H1 (cell line): Measurements from ENCODE around the gene STAM. TPM values are rescaled to one million over a fixed set of nuclear protein-coding genes. Genes with fewer than 3 reads are reported as not detected.

ENCODE experiments used
- BRCA1 ChIP-seq: IDR thresholded peaks from 2 replicates; pipeline ENCODE4 v1.6.1; 2012; ENCODE audit warnings: low read depth, low read length, improper control_type of control experiment
- EGR1 ChIP-seq: IDR thresholded peaks from 2 replicates; pipeline ENCODE4 v1.6.1; 2011; ENCODE audit warnings: low read depth, low read length, borderline replicate concordance
- RNF2 ChIP-seq: fragments of 200-900, 300-1000 bp; sonication (generic); IDR thresholded peaks from 2 replicates; pipeline ENCODE4 v1.7.1; 2016; ENCODE audit warnings: borderline replicate concordance, low read depth, mild to moderate bottlenecking, antibody characterized with exemption, low read length; ENCODE audit not compliant: poor library complexity, severe bottlenecking; ENCODE audit errors: missing control alignments
- YY1 ChIP-seq: IDR thresholded peaks from 2 replicates; pipeline ENCODE4 v1.6.1; 2011; ENCODE audit warnings: low read depth, mild to moderate bottlenecking, low read length
- polyA plus RNA-seq, 7 experiments: library from polyadenylated mRNA; depleted of rRNA in 3 of 7; stranded (reverse) in 5 of 7; unstranded in 2 of 7; fragments of >200 nt in 5 of 7; fragments of 200-250 nt in 2 of 7; gene quantifications; 1 replicate in 5 of 7; 2 replicates in 1 of 7; 4 replicates in 1 of 7; pipeline versions ENCODE4 v1.2.1 to v1.2.3, GENCODE V29; 2011 to 2013; ENCODE audit warnings: missing spikeins in 2 of 7, mixed read lengths in 2 of 7
- total RNA-seq: library from RNA; stranded (reverse); fragmentation: NEBNext Ultra II Directional; extraction: Animal tissue kit (Norgen Biotek cat#: 25700); gene quantifications from 2 replicates; pipeline ENCODE4 v1.2.1, GENCODE V29; 2021
- TF ChIP-seq, protein P1 (sequence below): IDR thresholded peaks from 2 replicates; pipeline ENCODE4 v1.6.1; 2012; ENCODE audit warnings: low read length, inconsistent platforms
- TF ChIP-seq, protein P2 (sequence below): IDR thresholded peaks from 2 replicates; pipeline ENCODE4 v1.6.1; 2011; ENCODE audit warnings: low read length, improper control_type of control experiment

STAM gene
- total and polyA plus RNA-seq, 2 of the 8 experiments (the other 6 are each of a cell fraction or from before 2014, with no cell fraction given): 22.0 to 27.8 TPM

DNA sequence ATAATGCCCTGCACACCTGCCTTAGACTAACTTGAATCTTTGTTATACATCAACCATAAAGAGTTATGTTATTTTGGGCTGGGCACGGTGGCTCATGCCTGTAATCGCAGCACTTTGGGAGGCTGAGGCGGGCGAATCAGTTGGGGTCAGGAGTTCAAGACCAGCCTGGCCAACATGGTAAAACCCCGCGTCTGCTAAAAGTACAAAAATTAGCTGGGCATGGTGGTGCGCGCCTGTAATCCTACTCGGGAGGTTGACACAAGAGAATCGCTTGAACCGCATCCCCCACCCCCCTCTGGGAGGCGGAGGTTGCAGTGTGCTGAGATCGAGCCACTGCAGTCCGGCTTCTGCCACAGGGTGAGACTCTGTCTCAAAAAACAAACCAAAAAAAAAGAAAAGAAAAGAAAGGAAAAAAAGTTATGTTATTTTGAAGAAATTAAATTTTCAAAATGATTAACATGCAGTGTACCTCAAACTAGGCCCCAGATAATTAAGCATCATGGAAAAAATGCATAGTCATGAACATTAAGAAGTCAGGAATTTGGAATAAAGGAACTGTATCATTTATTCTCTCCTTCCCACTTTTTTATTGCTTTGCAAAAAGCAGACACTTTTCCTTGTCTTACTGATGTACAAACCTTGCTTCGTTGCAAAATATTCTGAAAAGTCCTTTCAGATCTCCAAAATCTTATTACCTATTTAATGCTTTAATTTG, 43.3 kb downstream of the STAM start (continued):
- TF ChIP-seq RNF2 (no peak), BRCA1 (no peak), YY1 (no peak), EGR1 (no peak)
- TF ChIP-seq, protein P1, sequence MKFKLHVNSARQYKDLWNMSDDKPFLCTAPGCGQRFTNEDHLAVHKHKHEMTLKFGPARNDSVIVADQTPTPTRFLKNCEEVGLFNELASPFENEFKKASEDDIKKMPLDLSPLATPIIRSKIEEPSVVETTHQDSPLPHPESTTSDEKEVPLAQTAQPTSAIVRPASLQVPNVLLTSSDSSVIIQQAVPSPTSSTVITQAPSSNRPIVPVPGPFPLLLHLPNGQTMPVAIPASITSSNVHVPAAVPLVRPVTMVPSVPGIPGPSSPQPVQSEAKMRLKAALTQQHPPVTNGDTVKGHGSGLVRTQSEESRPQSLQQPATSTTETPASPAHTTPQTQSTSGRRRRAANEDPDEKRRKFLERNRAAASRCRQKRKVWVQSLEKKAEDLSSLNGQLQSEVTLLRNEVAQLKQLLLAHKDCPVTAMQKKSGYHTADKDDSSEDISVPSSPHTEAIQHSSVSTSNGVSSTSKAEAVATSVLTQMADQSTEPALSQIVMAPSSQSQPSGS: no peak
- TF ChIP-seq, protein P2, sequence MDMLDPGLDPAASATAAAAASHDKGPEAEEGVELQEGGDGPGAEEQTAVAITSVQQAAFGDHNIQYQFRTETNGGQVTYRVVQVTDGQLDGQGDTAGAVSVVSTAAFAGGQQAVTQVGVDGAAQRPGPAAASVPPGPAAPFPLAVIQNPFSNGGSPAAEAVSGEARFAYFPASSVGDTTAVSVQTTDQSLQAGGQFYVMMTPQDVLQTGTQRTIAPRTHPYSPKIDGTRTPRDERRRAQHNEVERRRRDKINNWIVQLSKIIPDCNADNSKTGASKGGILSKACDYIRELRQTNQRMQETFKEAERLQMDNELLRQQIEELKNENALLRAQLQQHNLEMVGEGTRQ: no peak
